ENCODE measurements around the gene NLRP9.

NLRP9 gene

GRCh38 chr19:55687281-55688201, 50.7 kb downstream of the NLRP9 start:
- no peak for DNase-seq (ENCODE audit: low read depth)

GRCh38 chr19:55686311-55687050, 51.7 kb downstream of the NLRP9 start:
- DNase-seq (ENCODE audit: low read depth) = no peak

GRCh38 chr19:55685776-55686175, 52.4 kb downstream of the NLRP9 start:
- no peak for DNase-seq (ENCODE audit: low read depth)

GRCh38 chr19:55684946-55685681, 53.1 kb downstream of the NLRP9 start:
- DNase-seq (ENCODE audit: low read depth) = no peak

- DNase-seq (ENCODE audit: low read depth) = no peak
These were observed 54.5 kb downstream of the NLRP9 start for GRCh38 chr19:55683449-55684261.

- DNase-seq (ENCODE audit: low read depth) = no peak
These were observed 56.8 kb downstream of the NLRP9 start for GRCh38 chr19:55681131-55682092.

- no peak for DNase-seq (ENCODE audit: low read depth)
These were observed 57.7 kb downstream of the NLRP9 start for GRCh38 chr19:55680339-55681130.

GRCh38 chr19:55679343-55680257, 58.6 kb downstream of the NLRP9 start:
- DNase-seq (ENCODE audit: low read depth) = no peak

- DNase-seq (ENCODE audit: low read depth) = no peak
These were observed 60.0 kb downstream of the NLRP9 start for GRCh38 chr19:55678121-55678671.

- DNase-seq (ENCODE audit: low read depth) = no peak
These were observed 60.6 kb downstream of the NLRP9 start for GRCh38 chr19:55677572-55678028.

GRCh38 chr19:55676889-55677505, 61.2 kb downstream of the NLRP9 start:
- no peak for DNase-seq (ENCODE audit: low read depth)

- DNase-seq (ENCODE audit: low read depth) = no peak
These were observed 61.8 kb downstream of the NLRP9 start for GRCh38 chr19:55676383-55676782.

- DNase-seq (ENCODE audit: low read depth) = no peak
These were observed 62.4 kb downstream of the NLRP9 start for GRCh38 chr19:55675661-55676354.

GRCh38 chr19:55674841-55675660, 63.2 kb downstream of the NLRP9 start, which contains the start of gene EPN1:
Gene EPN1, plus strand, starts transcription at chr19:55675226. Its CDS starts 3,402 bp downstream, at chr19:55678628.
- DNase-seq (ENCODE audit: low read depth) = peak; percentile 98

GRCh38 chr19:55674459-55674840, 63.8 kb downstream of the NLRP9 start:
- no peak for DNase-seq (ENCODE audit: low read depth)

- DNase-seq (ENCODE audit: low read depth) = no peak
These were observed 64.3 kb downstream of the NLRP9 start for GRCh38 chr19:55673889-55674288.

All from activated T-cell treated with anti-CD3 and anti-CD28 coated beads for 48 hours (primary cell).